Epidermal melanocyte (primary cell): ENCODE data around the gene RAP2A.

Experiments
- DNase-seq: peaks from one replicate; pipeline ENCODE4 v3.0.0; 2011; ENCODE audit warnings: low spot score; ENCODE audit not compliant: insufficient read length

Gene RAP2A

DNA sequence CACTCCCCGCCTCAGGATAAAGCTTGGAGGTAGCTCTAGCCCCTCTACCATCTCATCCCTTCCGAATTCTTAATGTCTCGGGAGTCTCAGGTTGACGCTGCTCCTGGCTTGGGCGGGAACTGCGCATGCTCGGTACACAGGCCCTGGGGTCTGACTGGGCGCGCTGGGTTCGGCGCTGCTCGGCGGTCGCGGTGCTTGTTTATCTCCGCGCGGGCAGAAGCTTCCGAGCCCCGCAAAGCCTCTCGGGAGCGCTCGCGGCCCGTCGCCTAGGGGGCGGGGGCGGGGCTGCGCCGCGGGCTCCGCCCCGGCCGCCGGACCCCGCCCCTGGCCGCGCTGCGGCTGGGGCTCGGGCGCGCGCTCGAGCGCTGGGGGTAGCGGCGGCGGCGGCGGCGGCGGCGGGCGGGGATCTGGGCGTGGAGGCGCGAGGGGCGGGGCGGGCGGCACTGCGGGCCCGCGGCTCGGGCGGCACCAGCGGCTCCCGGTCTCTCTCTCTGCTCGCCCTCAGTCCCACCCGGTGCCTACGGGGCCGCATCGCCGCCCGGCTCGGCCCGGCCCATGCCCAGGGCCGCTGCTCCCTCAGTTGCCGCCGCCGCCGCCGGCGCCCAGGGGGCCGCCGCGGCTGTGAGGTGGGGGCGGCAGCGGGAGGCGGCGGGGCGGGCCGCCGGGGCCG, at the start of gene RAP2A:
Gene RAP2A (plus strand): TSS at position 443 of the 670 bp plus-strand sequence. CDS start 302 bp downstream, outside the sequence.
- no peak for DNase-seq

DNA sequence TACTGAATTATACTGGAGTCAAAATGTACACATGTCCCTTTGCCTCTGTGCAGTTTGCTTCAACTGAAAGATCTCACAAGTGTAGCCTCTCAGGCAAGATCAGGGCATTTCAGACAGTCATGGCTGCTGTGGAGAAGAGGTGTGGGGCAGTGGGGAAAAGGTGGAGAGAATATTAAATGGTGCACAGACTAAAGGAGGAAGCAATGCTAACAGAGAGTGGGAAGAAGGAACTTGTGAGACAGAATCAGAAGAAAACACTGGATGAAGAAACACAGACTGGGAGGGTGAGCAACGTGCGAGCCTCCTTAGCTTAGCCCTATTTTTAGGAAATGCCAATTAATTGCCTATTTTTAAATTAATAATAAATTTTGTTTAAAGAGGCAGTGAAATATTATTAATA, 49.6 kb upstream of the RAP2A start:
- no peak for DNase-seq

DNA sequence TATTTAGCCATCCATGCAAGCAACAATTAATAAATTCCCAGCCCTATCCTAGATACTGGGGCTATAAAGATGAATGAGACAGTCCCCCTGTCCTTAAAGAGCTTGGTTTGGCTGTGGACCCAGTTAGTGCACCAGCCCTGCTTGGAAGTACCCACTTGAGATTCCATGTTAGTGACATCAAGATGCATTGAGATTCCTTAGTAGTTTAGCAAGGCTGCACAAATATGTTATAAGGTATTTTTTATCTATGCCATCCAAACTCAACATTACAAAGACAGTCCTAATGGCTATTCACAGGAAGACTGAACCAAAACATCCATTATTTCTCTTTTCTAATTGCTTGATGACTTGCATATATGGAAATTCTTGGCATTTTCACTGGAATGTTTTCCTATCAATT, 48.8 kb upstream of the RAP2A start:
- no peak for DNase-seq

DNA sequence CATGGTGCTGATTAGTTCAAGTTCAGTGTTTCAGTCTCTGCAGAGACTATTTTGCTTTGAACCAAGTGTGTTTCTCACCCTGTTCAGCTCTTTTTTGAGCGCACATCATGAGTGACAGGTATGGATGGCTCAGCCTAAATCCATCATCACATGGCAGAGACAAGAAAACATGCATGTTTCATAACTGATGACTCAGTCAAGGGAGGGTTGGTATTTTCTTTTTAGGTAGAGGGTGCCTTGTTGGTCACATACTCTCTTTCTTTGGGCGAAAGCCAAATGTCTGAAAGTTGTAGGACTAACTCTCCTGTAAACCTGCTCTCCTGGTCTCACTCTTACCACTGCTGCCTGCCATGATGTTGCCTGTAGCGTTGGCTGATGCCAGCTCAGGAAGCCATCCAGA, 48.1 kb upstream of the RAP2A start:
- no peak for DNase-seq

DNA sequence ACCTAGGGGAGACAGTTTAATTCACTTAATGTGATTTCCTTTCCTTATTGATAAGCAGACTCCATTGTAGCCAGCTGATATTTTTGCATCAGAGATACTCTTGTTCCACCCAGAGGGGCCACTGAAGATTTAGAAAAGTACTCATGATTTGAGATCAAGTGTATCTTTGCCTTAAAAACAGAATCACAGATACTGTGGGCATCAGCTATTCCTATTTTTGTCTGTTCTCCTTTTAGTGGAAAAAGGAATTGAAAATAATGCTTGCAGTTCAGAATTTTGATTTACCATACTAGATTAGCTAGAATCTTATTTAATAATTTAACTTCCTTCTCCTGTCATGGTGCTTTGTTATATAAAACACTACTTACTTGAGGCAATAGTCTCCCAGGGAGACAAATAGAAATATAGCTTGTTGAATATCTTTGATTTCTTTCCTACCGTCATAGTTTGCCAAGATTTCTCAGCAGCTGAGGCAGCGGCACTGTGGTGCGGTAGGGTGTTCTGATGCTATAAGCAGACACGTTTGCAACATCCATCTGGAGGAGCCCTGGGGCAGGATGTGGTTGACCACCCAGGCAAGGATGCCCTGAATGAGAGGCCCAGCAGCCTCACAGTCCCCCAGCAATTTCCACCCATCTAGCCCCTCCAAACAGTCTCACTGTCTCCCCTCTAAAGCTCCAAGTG, 47.0 kb upstream of the RAP2A start:
- no peak for DNase-seq

DNA sequence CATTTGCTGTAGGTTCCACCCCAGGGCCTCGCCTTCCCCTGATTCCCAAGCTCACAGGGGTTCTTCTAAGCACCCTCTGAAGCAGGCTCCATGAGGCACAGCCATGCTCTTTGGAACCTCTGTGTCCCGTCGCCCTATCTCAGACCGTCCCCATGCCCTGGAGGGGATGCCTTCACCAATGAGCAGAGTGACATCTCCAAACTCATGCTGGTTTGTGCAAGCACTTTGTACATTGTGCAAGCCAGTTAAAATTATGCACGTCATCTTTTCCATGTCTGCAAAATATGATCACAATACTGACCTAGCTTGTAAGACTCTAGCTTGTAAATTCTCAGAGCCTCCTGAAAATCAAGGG, 46.5 kb upstream of the RAP2A start:
- DNase-seq = no peak

DNA sequence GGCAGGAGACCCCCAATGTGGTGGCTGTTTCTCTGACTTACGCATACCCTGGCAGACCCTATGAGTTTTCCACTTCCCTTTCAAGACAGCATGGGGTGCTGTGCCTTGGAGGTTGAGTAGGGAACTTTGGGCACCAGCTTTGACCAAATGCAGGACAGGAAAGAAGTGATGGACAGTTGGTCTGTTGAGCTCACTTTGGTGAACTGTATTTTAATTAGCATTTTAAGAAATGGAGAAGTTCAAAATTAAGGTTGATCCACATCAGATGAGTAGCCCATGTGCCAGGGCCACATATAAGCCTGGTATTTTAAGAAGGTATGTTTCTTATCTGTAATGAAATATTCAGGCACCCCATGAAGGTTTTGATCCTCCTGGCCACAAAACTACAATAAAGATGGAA, 46.1 kb upstream of the RAP2A start:
- no peak for DNase-seq

DNA sequence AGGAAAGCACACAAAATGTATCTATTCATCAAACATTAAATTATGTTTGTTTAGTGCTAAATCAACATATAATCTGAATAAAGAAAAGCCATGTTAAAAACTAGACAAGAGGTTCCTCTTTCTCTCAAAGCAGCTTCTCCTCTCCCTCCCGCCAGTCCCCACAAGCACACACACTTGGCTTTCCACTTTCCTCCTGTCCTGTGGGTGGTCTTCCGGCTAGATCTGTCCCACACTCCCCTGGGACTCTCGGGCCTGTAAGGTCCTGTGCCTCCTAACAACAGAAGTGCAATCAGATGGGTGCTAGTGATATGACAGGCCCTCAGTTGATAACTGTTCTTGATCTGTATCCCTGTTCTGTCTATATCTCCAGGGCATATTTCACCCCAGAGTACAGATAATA, 45.6 kb upstream of the RAP2A start:
- no peak for DNase-seq

DNA sequence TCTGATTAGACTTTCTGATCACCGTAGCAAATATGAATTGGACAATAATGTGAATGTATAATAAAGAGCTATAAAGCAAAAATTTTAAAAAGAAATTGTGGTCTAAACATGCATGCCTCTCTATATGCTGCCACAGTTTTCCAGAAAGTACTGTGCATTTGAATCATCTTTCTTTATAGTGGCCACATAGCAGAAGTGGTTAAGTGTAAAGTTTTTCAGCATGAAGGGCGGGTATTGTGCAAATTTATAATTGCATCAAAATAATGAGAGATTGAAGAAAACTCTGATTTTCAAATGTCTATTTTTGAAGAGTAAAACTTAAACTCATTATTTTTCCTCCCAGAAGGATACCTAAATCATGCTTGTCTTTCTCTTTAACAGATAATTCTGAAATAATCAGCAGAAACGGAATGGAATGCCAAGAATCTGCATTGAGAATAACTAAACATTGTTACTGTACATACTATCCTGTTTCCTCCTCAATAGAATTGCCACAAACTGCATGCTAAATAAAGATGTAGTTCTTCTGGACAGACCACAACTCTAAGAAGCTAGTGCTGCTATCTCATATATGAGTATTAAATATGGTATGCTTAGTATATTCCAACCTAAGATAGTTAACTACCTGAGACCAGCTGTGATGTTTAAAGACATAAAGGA, 42.9 kb upstream of the RAP2A start:
- no peak for DNase-seq

DNA sequence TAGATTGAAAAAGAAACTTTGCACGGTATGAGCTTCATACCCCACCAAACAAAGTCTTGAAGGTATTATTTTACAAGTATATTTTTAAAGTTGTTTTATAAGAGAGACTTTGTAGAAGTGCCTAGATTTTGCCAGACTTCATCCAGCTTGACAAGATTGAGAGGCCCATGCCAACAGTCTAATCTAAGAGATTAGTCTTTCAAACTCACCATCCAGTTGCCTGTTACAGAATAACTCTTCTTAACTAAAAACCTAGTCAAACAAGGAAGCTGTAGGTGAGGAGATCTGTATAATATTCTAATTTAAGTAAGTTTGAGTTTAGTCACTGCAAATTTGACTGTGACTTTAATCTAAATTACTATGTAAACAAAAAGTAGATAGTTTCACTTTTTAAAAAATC, 41.9 kb upstream of the RAP2A start:
- no peak for DNase-seq

DNA sequence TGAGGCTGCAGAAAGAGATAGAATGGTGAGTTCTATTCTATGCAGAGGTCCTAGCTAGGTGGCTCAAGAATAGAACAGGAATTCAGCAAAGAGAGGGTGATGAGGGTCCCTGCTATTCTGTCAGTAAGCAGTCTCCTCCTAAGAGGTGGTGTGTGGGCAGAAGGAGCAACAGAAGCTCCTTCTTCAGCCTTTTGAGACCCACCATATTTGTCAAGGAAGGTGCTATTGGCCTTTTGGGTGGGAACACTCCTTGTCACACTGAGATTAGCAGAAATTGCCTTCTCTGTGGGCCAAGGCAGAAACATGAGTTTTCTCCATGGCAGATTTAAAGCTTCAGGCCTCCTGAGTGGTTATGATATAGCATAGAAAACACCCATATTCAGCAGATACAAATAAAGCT, 39.4 kb upstream of the RAP2A start:
- DNase-seq = no peak

DNA sequence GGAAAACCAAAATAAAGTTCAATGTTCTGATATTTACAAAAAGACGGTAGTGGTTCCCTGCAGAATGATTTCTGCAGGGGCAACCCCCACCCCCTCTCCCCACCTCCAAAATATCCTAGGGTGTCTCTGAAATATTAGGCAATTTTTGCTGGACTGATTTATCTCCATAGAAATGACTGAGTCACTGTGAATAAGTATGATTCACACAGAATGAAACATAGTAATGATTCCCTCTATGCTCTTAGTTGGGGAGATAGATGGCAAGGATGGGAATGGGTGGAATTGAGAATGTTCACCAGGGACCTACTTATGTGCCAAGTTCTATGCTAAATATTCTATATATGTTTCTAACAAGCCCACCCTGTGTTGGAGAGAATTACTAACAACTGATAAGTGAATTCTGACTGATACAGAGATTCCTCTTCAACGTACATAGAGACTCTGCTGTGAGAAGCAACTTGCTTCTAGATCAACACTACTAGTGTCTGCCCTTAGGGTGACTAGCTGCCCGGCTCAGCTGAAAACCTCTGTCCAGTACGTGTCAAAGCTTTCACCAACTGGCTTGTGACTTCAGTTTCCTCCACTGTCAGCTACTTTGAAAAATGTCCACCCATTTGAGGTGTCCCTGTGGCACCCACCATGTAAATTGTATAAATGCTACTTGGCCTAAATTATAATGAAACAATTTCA, 38.4 kb upstream of the RAP2A start:
- no peak for DNase-seq

DNA sequence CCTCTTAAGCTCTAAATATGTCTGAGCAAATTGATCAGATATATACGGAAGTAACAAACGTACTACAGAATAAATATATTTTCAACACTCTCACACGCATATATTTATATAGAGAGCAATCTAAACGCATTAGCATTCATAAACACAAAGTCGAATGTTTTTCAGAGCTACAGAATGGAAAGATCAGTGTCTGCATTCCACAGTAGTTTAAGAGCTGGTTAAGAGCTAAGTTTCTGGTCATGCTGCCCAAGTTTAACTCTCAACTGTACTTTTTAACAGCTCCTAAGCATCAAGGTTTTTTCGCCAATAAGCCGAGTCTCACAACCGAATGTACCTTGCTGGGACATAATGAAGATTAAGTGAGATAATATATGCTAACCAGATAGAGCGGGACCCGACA, 36.7 kb upstream of the RAP2A start:
- no peak for DNase-seq

DNA sequence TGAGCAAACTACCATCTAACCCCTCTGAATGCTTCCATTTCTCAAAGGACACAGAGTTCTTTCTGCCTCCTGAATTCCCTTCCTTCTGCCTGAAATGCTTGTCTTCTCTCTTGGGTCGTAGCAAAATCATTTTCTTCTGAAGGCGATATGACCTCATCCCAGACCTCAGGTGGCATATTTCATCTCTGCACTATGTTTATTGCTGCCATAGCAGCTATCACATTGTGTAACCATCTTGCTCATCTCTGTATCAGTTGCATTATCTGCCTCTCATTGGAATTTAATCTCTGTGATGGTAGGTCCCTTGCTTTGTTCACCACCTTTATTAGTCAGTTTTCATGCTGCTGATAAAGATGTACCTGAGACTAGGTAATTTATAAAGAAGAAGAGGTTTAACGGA, 32.5 kb upstream of the RAP2A start:
- no peak for DNase-seq

DNA sequence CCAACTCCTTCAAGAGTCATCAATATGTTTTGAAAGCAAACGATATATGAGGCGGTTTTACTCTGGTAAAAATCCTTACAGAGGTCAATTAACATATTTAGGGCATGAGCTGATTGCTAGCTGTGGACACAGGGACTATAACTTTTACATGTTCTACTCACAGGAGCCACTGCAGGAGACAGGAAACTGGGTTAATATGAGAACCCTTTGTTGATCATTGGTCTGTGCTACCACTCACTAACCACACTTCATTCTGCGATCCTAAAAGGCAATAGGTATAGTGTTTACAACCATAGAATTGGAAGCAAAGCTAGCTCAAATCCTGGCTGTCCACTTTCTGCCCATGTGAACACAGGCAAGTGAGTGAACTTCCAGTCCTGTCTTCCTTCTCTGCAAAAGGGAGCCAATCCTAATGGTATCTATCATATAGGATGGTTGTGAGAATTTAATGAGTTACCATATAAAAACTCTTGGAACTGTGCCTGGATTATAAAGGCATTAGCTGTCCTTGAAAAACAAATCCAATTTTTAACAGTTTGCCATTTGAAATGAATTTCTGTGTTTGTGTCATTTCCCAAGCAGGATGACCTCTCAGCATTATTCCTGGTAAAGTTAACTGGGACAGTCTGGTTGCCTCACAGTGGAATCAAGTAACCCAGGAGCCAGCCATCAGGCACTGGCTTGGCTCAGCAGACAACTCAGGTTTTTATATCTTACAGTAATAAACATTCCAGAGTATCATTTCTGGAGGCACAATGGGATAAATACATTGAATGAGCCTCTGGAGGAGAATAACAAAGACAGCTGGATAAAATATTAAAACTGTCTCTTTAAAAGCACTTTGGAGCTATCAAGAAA, 29.8 kb upstream of the RAP2A start:
- DNase-seq = no peak

DNA sequence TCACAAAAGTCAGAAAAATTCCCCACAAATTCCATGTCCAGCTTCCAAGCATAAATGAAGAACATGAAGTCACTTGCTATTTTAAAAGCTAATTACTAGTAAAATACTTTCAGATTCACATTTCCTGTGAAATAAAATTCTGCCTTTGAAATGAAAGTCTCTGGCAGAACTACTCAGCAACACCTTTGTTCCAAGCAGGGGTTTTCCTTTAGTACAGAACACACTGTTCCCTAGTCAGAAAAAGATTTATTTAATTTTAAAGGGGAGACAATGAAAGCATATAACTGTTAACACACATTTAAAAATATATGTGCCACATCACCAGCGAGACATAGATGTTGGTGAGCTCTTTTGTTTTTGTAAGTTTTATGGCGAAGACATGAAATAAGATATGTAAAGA, 26.4 kb upstream of the RAP2A start:
- DNase-seq = no peak

DNA sequence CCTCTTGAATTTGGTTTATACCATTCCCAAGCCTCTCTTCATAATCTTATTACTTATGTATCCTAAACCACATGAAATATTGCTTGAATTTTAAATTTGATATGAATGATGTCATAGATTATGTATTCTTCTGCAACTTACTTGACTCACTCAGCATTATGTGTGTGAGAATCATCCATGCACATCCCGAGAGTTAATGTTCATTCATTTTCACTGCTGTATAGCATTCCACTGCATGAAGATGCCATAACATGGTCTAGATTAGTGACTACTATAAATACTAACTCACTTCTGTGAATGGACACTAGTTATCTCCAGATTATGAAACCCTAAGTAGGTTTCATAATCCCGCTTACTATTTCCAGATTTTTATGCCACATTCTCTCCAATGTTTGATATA, 25.0 kb upstream of the RAP2A start:
- no peak for DNase-seq

DNA sequence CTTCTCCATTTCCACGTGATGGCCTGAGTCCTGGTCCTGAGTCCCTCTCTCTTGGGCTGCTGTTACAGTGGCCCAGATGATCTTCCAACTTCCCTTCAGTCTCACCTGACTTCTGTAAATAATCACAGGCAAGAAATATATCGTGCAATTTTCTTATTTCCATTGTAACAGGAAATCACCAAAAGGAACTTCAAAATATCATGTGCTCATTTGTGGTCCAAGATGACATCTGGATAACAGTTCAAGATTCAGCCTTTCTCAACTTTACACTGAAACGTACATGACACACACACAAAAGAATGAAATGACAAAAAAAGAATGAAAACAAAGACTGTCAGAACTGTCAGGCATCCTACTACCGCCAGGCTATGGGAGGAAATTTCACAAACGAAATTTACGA, 22.0 kb upstream of the RAP2A start:
- DNase-seq = no peak

DNA sequence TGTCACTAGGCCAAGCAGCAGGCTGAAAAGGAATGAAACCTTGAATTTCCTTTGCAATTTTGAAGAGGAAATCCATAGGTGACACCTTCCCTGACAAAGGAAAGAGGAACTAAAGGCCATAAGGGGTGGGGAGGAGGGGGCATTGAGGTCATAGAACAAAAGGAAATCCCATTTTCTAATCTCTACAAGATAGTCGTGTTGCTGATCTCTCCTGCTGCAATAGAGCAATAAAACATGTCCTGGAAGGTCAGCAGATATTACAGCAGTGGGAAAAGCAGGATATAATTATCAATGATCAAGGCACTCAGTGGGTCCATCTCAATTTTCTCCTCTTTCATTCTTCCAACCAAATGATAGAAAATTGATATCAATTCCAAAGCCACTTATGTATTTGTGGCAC, 20.3 kb upstream of the RAP2A start:
- DNase-seq = no peak

DNA sequence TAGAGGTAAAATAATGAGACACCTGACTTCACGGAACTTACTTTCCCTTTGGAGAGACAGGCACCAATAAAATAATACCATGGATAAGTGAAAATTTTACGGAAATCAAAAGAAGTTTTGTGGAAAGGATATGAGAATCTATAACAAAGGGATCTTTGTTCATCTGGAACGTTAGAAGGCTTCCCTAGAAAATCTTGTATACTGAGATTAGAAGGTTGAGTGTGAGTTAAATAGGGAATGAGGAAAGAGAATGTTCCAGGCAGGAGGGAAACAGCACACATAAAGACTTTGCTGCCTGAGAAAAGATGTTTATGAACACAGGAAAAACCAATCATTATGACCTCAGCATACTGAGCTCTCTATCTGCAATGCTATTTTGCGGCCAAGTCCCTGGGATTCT, 19.6 kb upstream of the RAP2A start:
- peak; percentile 58 for DNase-seq

DNA sequence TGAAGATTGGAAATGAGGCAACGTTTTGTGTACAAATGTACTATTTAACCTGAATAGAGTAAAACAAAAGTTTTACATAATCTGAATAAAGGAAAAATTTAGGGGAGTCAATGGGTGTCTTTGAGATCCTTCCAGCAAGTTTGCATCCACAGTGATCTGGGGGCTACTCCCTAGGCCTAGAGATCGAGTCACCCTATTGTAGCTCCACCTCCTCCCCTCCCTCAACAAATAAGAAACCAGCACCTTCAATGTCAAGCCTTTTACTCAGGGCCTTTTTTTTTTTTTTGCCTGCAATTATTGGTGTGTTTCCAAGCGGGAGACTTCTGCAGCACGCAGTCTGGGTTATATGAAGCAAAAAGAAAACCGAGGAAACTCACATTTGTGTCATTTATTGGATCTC, 16.3 kb upstream of the RAP2A start:
- no peak for DNase-seq
